Endothelial cell of umbilical vein (primary cell): ENCODE measurements around the gene PANX3. TPM values are rescaled to one million over a fixed set of nuclear protein-coding genes. Genes with fewer than 3 reads are reported as not detected.

ENCODE experiments used
- BruUV-seq: library from RNA; stranded (reverse); fragments of 400-500 nt; replicated peaks from 2 replicates; lab custom pipeline; 2021; lab: Mats Ljungman, UMichigan
- CTCF ChIA-PET: fragments of 300-600, 350-600 bp; sonication (Branson Sonifier 250); formaldehyde crosslinking; loops from one replicate; lab custom pipeline; 2021; ENCODE audit warnings: antibody characterized with exemption, inconsistent platforms; lab: Charles Lee
- POLR2A ChIA-PET: fragments of 300-600, 350-600 bp; sonication (Branson Sonifier 250); formaldehyde crosslinking; loops from one replicate; lab custom pipeline; 2021; ENCODE audit warnings: antibody characterized with exemption, inconsistent platforms; lab: Charles Lee
- DNase-seq: peaks from one replicate; pipeline ENCODE4 v3.0.0-alpha.2; 2011; ENCODE audit warnings: low read depth, low spot score
- FAIRE-seq: peaks from 2 replicates; lab custom pipeline; 2011; peaks lifted over from hg19 to GRCh38; lab: Jason Lieb, UNC
- H2AFZ ChIP-seq: 2 replicates; pipeline ENCODE4 v1.6.0; 2012; ENCODE audit warnings: low read depth, low read length, control low read depth, inconsistent platforms
- H3K27ac ChIP-seq: 2 replicates; pipeline ENCODE4 v1.5.1; 2011; ENCODE audit warnings: low read depth, mild to moderate bottlenecking, control low read depth, low read length, moderate library complexity; ENCODE audit not compliant: insufficient read depth
- H3K27me3 ChIP-seq, 2 experiments: 2 replicates each; pipeline versions ENCODE4 v1.6.0 to v1.6.1; 2011; ENCODE audit warnings: low read length in 2 of 2, mixed read lengths in 1 of 2; ENCODE audit not compliant: control insufficient read depth in 2 of 2, insufficient read depth in 2 of 2
- H3K36me3 ChIP-seq, 2 experiments: 2 replicates in 1 of 2; 3 replicates in 1 of 2; pipeline ENCODE4 v1.5.1; 2011; ENCODE audit warnings: low read length in 2 of 2, mild to moderate bottlenecking in 1 of 2, moderate library complexity in 1 of 2; ENCODE audit not compliant: control insufficient read depth in 2 of 2, insufficient read depth in 2 of 2; ENCODE audit errors: extremely low read depth in 1 of 2
- H3K4me1 ChIP-seq: 3 replicates; pipeline ENCODE4 v1.5.1; 2011; ENCODE audit warnings: mild to moderate bottlenecking, low read length; ENCODE audit not compliant: control insufficient read depth, insufficient read depth; ENCODE audit errors: extremely low read depth
- H3K4me2 ChIP-seq: 2 replicates; pipeline ENCODE4 v1.6.1; 2011; ENCODE audit warnings: low read length, control low read depth, mixed read lengths; ENCODE audit not compliant: insufficient read depth
- H3K4me3 ChIP-seq, 3 experiments: fragments of 200-600 bp in 1 of 3; sonication (generic), shearing (Covaris generic) in 1 of 3; replicated peaks in 1 of 3; 2 replicates each; pipeline ENCODE4 v1.5.1; 2011 to 2016; ENCODE audit warnings: control low read depth in 3 of 3, low read length in 3 of 3, mild to moderate bottlenecking in 2 of 3, inconsistent platforms in 1 of 3, low read depth in 1 of 3, moderate library complexity in 1 of 3; ENCODE audit not compliant: insufficient read depth in 1 of 3
- H3K79me2 ChIP-seq: 2 replicates; pipeline ENCODE4 v1.6.0; 2012; ENCODE audit warnings: low read length, inconsistent platforms; ENCODE audit not compliant: control insufficient read depth, insufficient read depth
- H3K9ac ChIP-seq: replicated peaks from 2 replicates; pipeline ENCODE3; 2011; ENCODE audit warnings: low read length, control low read depth; ENCODE audit not compliant: insufficient read depth; ENCODE audit errors: extremely low read depth
- H3K9me1 ChIP-seq: replicated peaks from 3 replicates; pipeline ENCODE4 v1.6.0; 2011; ENCODE audit warnings: mild to moderate bottlenecking, low read length; ENCODE audit not compliant: control insufficient read depth, insufficient read depth; ENCODE audit errors: extremely low read depth
- H3K9me3 ChIP-seq: replicated peaks from 2 replicates; pipeline ENCODE4 v1.5.1; 2012; ENCODE audit warnings: low read length, inconsistent platforms; ENCODE audit not compliant: control insufficient read depth, insufficient read depth
- H4K20me1 ChIP-seq: replicated peaks from 2 replicates; pipeline ENCODE3; 2011; ENCODE audit warnings: mild to moderate bottlenecking, low read length; ENCODE audit not compliant: control insufficient read depth, insufficient read depth; ENCODE audit errors: extremely low read depth
- FOS ChIP-seq: IDR thresholded peaks from 2 replicates; pipeline ENCODE4 v1.6.1; 2011; ENCODE audit warnings: mild to moderate bottlenecking, low read length, moderate library complexity, borderline replicate concordance; ENCODE audit not compliant: insufficient read depth
- POLR2A ChIP-seq: IDR thresholded peaks from 2 replicates; pipeline ENCODE4 v1.6.1; 2012; ENCODE audit warnings: low read depth, mild to moderate bottlenecking, control low read depth, low read length
- dilution Hi-C: fragments of 300-500 bp; cut with MboI; formaldehyde crosslinking; loops from one replicate; pipeline ENCODE4 v1.15.0; 2019; ENCODE audit warnings: low sequenced_read_pairs; ENCODE audit not compliant: extremely low pct_ligation_motif_present
- intact Hi-C: fragments of 100-400 bp; cut with micrococcal nuclease; formaldehyde crosslinking; loops from one replicate; pipeline ENCODE4 v1.10.0; 2022
- polyA plus RNA-seq, 4 experiments: library from polyadenylated mRNA; depleted of rRNA in 3 of 4; stranded (reverse) in 3 of 4; unstranded in 1 of 4; fragments of >200 nt; gene quantifications; 2 replicates each; pipeline versions ENCODE4 v1.2.1 to v1.2.3, GENCODE V29; 2011 to 2012; ENCODE audit warnings: missing spikeins in 1 of 4
- total RNA-seq: library from RNA; stranded (reverse); gene quantifications from 2 replicates; pipeline ENCODE4 v1.2.3, GENCODE V29; 2021

Gene PANX3
- total and polyA plus RNA-seq, 2 donors (not counting 3 experiments of a cell fraction or from before 2014, with no cell fraction given) = not detected

DNA sequence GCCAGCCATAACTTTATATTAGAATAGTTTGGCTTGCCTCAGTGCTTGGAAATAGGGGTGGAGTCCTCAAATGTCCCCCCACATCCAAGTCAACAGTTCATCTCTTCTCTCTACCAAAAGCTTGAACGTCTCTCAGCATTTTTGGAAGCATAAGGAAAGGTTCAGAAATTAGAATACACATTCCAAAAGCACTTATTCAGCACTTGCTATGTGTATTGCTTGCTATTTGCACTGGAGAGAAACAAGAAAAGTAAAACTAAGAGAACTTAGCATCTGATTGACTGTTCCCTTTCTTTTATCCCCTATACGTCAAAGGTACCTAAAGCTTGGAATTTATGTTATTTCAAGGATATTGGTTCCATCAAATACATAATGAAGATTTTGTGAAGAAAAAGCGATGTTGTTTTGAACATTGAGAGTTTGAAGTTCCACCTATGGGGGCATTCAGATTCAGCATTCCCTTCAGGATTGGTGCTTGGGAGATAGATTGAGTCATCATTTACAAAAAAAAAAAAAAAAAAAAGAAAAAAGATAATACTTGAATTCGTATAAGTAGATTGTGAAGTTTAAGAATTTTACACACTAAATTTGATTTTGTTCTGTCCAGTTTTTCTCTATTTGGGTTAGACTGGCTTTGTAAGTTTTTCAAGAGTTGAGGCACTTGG, 12.8 kb downstream of the PANX3 start:
- dilution Hi-C loops = no loop called here
- TF ChIP-seq FOS (peak; percentile 27), POLR2A (no peak)
- Histone ChIP-seq H3K9ac (peak overlapping the region; percentile 97), H3K27me3 (peaks cover 10 to 15% of the 10 kb centered on the region in 2 experiments), H3K9me1 (no peaks in the 10 kb centered on the region), H3K4me2 (peak overlapping the region; percentile 97), H3K4me1 (peaks cover 19% of the 10 kb centered on the region), H3K9me3 (no peaks in the 10 kb centered on the region), H4K20me1 (no peaks in the 10 kb centered on the region), H3K27ac (peak overlapping the region; percentile 87), H3K79me2 (peaks cover 25% of the 10 kb centered on the region), H3K36me3 (peaks cover 12 to 15% of the 10 kb centered on the region in 2 experiments), H2AFZ (no peak overlapping the region), H3K4me3 (peak overlapping the region; percentile 67 to 94 (median 74))
- ChIA-PET POLR2A (no interaction called here), CTCF (interaction anchor here (1.9 to 2.0 kb wide), 2 partner anchors 9 to 252 kb away, joined by 7 to 8 read pairs; no protein-coding TSS in a partner anchor)
- intact Hi-C loops = loop anchor here (5.0 kb wide), 1 partner anchor 488 kb away; the partner anchor contains the start of gene TMEM218
- DNase-seq (peak; percentile 3), FAIRE-seq (no peak)
- BruUV-seq = no TSS peak

DNA sequence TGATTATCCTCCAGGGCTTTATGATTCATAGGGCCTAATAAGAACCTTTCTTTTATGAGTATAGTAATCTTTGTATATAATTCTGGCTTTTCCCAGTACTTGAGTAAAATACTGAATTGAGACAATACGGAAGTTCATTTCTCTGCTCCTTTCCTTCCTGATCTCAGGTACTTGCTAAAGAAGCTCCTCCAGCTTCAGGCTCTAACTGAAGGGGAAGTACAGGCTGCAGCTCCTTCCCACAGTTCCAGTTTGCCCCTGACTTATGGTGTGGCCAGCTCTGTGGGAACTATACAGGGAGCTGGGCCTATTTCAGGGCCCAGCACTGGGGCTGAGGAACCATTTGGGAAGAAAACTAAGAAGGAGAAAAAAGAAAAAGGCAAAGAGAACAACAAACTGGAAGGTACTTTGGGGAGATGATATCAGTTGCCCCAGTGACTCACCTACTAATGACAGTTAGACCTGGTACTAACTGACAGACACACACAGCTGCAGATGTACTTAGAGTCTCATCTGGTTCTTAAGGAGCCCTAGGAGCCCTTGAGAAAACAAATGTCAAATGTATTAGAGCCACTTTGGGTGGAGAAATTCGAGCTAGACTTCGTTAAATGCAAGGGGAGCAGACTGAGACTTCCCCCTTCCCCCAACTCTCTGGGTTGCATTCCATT, 14.4 kb downstream of the PANX3 start:
- intact Hi-C loops = no loop called here
- Histone ChIP-seq H3K27me3 (peaks cover 3% of the 10 kb centered on the region in 2 experiments), H2AFZ (no peak overlapping the region), H3K9ac (no peak overlapping the region), H3K9me1 (no peaks in the 10 kb centered on the region), H3K4me2 (no peak overlapping the region), H3K9me3 (no peaks in the 10 kb centered on the region), H4K20me1 (no peaks in the 10 kb centered on the region), H3K4me1 (peaks cover 19% of the 10 kb centered on the region), H3K79me2 (peaks cover 25% of the 10 kb centered on the region), H3K4me3 (no peak overlapping the region), H3K27ac (no peak overlapping the region), H3K36me3 (peaks cover 16% of the 10 kb centered on the region in 2 experiments)
- DNase-seq (no peak), FAIRE-seq (no peak)
- dilution Hi-C loops = no loop called here
- BruUV-seq = no TSS peak
- CTCF ChIA-PET = interaction anchor here (0.7 kb wide), 1 partner anchor 251 kb away, joined by 3 read pairs; no protein-coding TSS in a partner anchor
- no peak for TF ChIP-seq FOS
- POLR2A ChIA-PET = no interaction called here
